Renal cortical epithelial cell (primary cell): ENCODE data around the gene ORC3. TPM values are rescaled to one million over a fixed set of nuclear protein-coding genes. Genes with fewer than 3 reads are reported as not detected.
A peak's percentile ranks its signal among the peaks of the same experiment; 100 is the strongest.
"Not testable (repeated sequence)": the region's sequence is repeated elsewhere in the genome, so short reads cannot be mapped to it uniquely, and the experiment has no call there.

Source experiments
- DNase-seq: peaks from one replicate; pipeline ENCODE4 v3.0.0-alpha.2; 2011; ENCODE audit warnings: low read depth
- total RNA-seq: library from RNA; depleted of rRNA; stranded (reverse); fragments of >200 nt; gene quantifications from 2 replicates; pipeline ENCODE4 v1.2.3, GENCODE V29; 2014

The ORC3 gene
- total RNA-seq, 1 donor from 2014 or later = 24.7 TPM

DNA sequence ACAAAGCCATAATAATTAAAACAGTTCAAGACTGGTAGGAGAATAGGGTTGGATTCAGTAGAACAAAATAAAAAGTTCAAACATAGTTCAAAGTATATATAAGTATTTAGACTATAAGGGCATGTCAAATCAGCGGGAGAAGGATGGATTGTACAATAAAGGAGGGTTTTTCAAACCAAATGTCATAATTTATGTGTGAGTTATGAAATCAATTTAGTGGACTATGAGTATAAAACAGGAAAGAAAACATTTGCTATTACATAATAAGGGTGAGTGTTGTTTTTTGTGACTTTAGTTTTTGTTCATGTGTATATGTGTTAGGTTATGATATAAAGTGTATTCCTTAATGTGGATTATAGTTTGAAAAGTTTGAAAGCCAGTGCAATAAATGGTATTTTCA, 10.6 kb downstream of the ORC3 start:
- DNase-seq = no peak

GRCh38 chr6:87606199-87606598, 16.3 kb downstream of the ORC3 start:
- DNase-seq = no peak

DNA sequence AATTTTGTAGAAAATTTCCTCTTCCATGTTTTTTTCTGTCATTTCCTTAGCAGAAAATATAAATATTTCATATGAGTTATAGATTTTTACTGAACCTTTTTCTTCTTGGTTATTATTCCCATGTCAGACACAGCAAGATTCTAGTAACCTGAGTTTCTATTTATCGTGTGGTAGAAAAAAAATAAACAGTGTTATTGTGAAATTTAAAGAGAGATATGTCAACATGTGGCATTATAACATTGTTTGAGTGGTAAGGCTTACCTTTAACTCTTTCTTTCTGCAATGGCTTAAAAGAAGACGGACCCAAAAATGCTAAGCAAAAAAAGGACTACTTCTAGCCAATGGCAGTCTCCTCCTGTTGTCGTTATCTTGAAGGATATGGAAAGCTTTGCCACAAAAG, 18.9 kb downstream of the ORC3 start:
- DNase-seq = no peak

- not testable (repeated sequence) for DNase-seq
Measured at GRCh38 chr6:87613018-87613417, 23.1 kb downstream of the ORC3 start.

- no peak for DNase-seq
Measured at GRCh38 chr6:87617405-87617804, 27.5 kb downstream of the ORC3 start.

DNA sequence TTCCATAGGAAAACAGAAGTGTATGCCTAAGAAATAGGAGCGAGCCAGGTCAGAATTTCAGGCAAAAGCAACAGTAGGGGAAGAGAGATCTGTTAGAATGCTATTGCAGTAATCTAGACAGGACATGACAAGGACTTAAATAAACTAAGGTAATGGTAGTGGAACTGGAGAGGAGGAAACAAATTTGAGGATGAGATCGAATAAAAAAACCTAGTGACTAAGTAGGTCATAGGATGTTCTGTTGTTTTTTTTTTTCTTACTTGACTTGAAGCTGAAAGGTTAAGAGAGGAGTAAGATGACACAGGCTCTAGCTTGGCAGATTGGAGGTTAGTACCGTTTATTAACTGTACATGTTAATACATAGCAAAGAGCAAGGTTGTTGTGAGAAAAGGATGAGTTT, 28.6 kb downstream of the ORC3 start:
- no peak for DNase-seq

DNA sequence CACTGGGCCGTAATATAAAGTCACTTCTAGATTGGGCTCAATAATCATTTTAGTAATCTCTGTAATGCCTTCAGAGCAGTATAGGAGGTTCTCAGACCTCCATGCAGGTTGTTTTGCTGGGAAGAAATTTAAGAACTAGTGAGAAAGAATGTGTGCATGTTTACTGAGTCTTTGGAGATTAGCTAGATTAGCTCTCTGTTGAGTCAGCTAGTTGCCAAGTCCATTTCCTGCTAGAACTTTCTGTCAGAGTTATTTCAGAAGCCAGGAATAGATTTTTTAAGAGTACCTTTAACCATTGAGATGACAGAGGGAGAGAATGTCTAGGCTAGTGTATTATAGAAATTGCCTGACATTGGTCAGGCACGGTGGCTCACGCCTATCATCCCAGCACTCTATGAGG, 33.3 kb downstream of the ORC3 start:
- peak; percentile 33 for DNase-seq

GRCh38 chr6:87628424-87628823, 38.5 kb downstream of the ORC3 start:
- no peak for DNase-seq

DNA sequence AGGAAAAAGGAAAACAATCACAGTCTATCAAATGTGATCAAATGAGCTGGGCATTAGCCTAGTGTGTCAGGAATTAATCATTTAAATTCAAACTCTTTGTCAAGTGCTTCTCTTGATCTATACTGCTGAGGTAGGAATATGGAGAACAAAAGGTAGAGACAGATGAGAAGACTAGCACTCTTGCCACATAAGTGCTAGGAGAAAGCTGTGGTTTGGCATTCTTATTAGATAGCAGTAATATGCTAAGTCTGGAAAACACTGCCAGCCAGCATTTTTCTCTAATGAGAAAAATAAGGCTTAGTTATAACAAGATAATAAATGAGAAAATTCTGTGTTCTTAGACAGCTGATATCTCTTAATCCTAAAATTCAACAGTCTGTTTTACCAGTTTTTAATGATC, 38.9 kb downstream of the ORC3 start:
- DNase-seq = peak; percentile 15

GRCh38 chr6:87630746-87631145, 40.8 kb downstream of the ORC3 start:
- no peak for DNase-seq

DNA sequence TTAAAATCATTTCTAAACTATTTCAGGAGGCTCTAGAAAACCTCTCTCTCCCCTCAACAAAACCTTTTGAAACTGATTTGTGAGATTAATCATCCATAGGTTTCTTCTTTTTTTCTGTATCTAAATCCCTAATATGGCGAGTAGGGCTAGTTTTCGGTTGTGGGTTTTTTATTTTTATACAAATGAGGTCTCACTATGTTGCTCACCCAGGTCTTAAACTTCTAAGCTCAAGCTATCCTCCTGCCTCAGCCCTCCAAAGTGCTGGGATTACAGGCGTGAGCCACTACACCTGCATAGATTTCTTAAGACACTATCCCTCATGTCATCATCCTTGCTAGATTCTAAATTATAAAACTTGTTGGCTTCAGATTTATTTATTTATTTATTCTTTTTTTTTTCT, 43.9 kb downstream of the ORC3 start:
- DNase-seq = no peak

- no peak for DNase-seq
Measured at GRCh38 chr6:87636315-87636714, 46.4 kb downstream of the ORC3 start.

DNA sequence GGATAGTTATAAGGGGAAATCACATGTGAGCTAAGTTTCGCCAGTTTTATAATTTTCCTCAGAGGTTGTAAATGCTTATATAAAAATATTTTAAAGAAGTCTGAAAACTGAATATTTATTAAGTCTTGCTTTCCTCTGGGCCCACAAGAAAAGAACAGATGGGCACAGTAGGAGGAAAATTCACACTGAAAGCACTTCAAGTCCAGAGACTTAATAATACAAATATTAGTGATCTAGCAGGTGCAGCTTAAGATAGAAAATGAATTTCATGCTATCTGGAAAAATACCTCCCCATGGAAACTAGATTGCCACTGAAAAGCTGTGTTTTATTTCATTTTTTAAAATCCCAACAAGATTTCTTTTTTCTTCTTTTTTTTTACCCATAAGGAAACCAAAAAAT, 47.2 kb downstream of the ORC3 start:
- no peak for DNase-seq

DNA sequence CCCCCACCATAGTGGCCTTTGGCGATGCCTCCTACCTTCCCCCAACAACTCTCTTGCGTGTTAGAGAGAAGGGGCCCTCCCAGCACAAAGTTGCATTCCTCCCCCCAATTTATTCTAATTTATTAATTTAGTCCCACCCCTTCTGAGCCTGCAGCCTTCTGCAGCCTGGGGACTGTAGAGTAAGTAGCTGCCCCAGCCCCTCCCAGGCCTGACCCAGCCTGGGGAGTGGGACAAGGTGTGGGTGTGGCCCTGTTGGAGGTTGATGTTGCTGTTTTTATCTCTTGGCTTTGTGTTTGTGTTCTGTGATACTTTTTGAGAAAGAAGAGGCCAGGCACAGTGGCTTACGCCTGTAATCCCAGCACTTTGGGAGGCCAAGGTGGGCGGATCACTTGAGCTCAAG, 49.4 kb downstream of the ORC3 start:
- no peak for DNase-seq

DNA sequence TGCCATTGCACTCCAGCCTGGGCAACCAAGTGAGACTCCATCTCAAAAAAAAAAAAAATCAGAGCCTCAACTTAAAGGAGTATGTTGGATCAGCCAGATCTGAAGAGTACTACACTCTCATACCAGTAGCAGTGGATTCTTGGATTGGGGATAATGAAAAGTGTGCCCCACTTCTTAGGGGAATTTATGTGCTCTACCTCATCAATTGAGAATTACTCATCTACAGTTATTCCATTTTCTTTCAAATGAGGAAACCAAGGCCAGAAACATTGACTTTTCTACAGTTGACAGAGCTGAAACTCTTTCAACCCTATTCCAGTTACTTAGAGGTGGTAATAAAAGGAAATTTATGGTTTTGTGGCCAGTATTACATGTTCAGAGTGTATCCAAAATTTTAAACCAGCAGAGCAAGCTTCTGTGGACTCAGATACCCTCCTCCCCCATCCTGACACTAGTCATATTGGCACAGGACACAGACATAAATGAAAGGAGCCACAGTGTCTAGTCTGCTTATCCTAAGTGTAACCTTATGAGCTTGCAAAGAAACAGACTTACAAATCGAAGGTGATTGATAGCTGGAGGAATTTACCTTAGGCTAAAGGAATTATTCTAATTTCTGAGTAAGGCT, 51.2 kb downstream of the ORC3 start:
- DNase-seq = no peak

- no peak for DNase-seq
Measured at GRCh38 chr6:87645080-87645479, 55.1 kb downstream of the ORC3 start.

DNA sequence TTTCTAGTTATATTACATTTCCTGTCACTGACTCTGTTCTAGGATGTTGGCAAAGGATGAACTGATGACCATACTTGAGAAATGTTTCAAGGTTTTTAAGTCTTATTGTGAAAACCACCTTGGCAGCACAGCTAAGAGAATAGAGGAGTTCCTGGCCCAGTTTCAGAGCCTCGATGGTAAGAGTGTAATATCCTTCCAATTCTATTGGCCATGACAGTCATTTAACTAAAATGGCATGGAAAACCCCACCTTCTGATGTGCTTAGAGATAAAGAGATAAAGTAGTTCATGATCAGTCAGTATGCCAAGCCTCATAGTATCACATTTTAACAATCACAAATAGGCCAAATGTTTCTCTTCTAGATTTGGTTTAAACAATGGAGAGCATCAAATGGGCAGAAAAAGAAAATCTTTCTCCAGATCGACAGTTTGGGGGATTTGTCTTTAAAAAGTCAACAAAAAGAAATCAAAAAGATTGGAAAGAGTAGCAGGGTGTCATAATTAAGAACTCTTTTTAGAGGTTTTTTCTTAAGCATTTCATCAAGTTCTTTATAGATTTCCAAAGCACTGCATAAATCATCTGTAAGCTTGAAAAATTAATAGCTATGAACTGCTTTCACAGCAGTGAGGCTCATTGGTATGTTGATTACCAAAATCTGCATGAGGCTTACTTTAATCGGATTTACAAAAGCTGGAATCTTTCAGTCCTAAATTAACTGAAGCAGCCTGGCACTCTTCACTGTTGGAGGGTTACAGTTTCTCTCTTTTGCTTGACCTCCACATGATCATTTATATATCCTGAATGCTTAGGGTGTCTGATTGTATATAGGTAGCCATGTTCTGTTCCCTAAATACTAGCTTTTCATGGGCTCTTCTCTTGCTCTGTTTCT, 63.4 kb downstream of the ORC3 start:
- DNase-seq = no peak

- no peak for DNase-seq
Measured at GRCh38 chr6:87654122-87654521, 64.2 kb downstream of the ORC3 start.

GRCh38 chr6:87654875-87655454, 65.0 kb downstream of the ORC3 start:
- DNase-seq = no peak

DNA sequence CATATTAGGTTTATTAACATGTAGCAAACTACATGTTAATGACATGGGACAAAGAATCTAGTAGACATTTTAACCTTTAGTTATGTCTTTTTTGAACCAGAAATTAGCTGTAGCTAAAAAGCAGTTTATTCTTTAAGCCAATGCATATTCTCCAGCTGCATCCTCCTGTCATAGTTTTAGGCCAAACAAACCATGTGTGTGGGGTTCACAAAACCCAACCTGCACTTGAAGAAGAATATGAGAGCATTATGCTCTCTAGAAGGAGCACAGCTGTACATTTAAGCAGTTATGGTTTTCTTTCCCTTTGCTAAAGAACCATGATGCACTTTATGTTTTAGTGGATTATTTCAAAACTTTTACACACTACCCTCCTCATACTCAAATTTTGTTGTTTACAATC, 65.9 kb downstream of the ORC3 start:
- DNase-seq = no peak

GRCh38 chr6:87656857-87657256, 66.9 kb downstream of the ORC3 start:
- DNase-seq = no peak

GRCh38 chr6:87658516-87658915, 68.6 kb downstream of the ORC3 start:
- no peak for DNase-seq
